ENCODE results near the gene PLK5.

GRCh38 chr19:1501200-1501595 is 22.7 kb upstream of the PLK5 start:
- TF ChIP-seq, protein P1, sequence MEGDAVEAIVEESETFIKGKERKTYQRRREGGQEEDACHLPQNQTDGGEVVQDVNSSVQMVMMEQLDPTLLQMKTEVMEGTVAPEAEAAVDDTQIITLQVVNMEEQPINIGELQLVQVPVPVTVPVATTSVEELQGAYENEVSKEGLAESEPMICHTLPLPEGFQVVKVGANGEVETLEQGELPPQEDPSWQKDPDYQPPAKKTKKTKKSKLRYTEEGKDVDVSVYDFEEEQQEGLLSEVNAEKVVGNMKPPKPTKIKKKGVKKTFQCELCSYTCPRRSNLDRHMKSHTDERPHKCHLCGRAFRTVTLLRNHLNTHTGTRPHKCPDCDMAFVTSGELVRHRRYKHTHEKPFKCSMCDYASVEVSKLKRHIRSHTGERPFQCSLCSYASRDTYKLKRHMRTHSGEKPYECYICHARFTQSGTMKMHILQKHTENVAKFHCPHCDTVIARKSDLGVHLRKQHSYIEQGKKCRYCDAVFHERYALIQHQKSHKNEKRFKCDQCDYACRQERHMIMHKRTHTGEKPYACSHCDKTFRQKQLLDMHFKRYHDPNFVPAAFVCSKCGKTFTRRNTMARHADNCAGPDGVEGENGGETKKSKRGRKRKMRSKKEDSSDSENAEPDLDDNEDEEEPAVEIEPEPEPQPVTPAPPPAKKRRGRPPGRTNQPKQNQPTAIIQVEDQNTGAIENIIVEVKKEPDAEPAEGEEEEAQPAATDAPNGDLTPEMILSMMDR (IDR thresholded peaks at IDR 0.05), result no peak
- TF ChIP-seq POLR2A (IDR thresholded peaks at IDR 0.05), result peak; percentile 34 to 82
